Karpas-422 (cell line): ENCODE results near the gene CLINT1. TPM values are rescaled to one million over a fixed set of nuclear protein-coding genes. Genes with fewer than 3 reads are reported as not detected.

ENCODE experiments used
- DNase-seq: peaks from one replicate; pipeline ENCODE4 v3.0.0-alpha.2; 2015
- H2AFZ ChIP-seq: fragments of 200-600 bp; sonication (generic); 2 replicates; pipeline ENCODE4 v1.6.1; 2014; ENCODE audit warnings: antibody characterized with exemption, low read length, mixed read lengths
- H3K27ac ChIP-seq: fragments of 200-600 bp; sonication (generic); 2 replicates; pipeline ENCODE4 v1.5.1; 2014; ENCODE audit warnings: mild to moderate bottlenecking, low read length, moderate library complexity
- H3K27me3 ChIP-seq: fragments of 200-600 bp; sonication (generic); 2 replicates; pipeline ENCODE4 v1.6.1; 2014; ENCODE audit warnings: low read length, mixed read lengths
- H3K36me3 ChIP-seq: fragments of 200-600 bp; sonication (generic); 2 replicates; pipeline ENCODE4 v1.6.1; 2014; ENCODE audit warnings: low read length, mixed read lengths; ENCODE audit not compliant: insufficient read depth
- H3K4me1 ChIP-seq: fragments of 200-600 bp; sonication (generic); 2 replicates; pipeline ENCODE4 v1.6.1; 2014; ENCODE audit warnings: mild to moderate bottlenecking, low read length, mixed read lengths
- H3K4me2 ChIP-seq: fragments of 200-600 bp; sonication (generic); 2 replicates; pipeline ENCODE4 v1.6.1; 2014; ENCODE audit warnings: low read length, low read depth, mild to moderate bottlenecking; ENCODE audit not compliant: poor library complexity, severe bottlenecking
- H3K4me3 ChIP-seq: fragments of 200-600 bp; sonication (generic); 2 replicates; pipeline ENCODE4 v1.5.1; 2014; ENCODE audit warnings: mild to moderate bottlenecking, antibody characterized with exemption, low read length, mixed read lengths
- H3K79me2 ChIP-seq: fragments of 200-600 bp; sonication (generic); 2 replicates; pipeline ENCODE4 v1.6.1; 2014; ENCODE audit warnings: mild to moderate bottlenecking, low read length, mixed read lengths
- H3K9ac ChIP-seq: fragments of 200-600 bp; sonication (generic); 2 replicates; pipeline ENCODE4 v1.6.0; 2014; ENCODE audit warnings: low read length
- H3K9me2 ChIP-seq: fragments of 200-600 bp; sonication (generic), shearing (Covaris generic); replicated peaks from 2 replicates; pipeline ENCODE4 v1.6.0; 2014; ENCODE audit warnings: mild to moderate bottlenecking, low read length, moderate library complexity; ENCODE audit not compliant: insufficient read depth
- H3K9me3 ChIP-seq: fragments of 300-700, 200-600 bp; sonication (generic); 2 replicates; pipeline ENCODE4 v1.6.1; 2014; ENCODE audit warnings: low read length, mixed read lengths
- H4K20me1 ChIP-seq: fragments of 200-600 bp; sonication (generic); 2 replicates; pipeline ENCODE4 v1.6.1; 2014; ENCODE audit warnings: mild to moderate bottlenecking, antibody characterized with exemption, low read length, low read depth; ENCODE audit not compliant: insufficient read depth
- total RNA-seq: library from RNA; depleted of rRNA; stranded (reverse); fragments of >200 nt; shearing (Covaris generic); gene quantifications from 2 replicates; pipeline ENCODE4 v1.2.3, GENCODE V29; 2014; ENCODE audit warnings: low replicate concordance

CLINT1 gene
- total RNA-seq, 1 experiment from 2014 or later = 87.7 TPM

DNA sequence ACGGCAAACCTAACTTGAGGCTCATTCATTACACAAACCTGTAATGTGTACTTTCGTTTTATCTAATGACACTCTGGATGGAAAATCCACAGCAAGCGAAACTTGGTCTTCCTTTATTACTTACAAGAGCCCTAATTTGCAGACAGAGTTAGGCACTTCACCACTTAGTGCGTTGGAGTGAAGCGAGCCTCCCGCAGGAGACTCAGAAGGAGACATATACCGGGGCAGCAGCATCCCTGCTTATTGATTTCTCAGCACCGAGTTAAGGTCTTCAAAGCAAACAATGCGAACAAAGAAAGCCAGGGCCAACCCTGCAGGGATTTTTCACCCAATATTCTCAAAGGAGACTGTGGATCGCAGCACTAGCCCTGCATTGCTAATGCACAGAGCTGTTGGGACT lies 86.8 kb downstream of the CLINT1 start:
- no peak overlapping the region for H3K9ac ChIP-seq
- H2AFZ ChIP-seq = no peak overlapping the region
- H3K9me2 ChIP-seq = no peaks in the 10 kb centered on the region
- no peak overlapping the region for H3K27ac ChIP-seq
- no peaks in the 10 kb centered on the region; the same call in 1 of the 2 replicates for H3K4me1 ChIP-seq
- H3K4me2 ChIP-seq = no peak overlapping the region
- no peaks in the 10 kb centered on the region for H4K20me1 ChIP-seq
- no peaks in the 10 kb centered on the region for H3K9me3 ChIP-seq
- no peaks in the 10 kb centered on the region for H3K79me2 ChIP-seq
- no peaks in the 10 kb centered on the region for H3K36me3 ChIP-seq
- no peaks in the 10 kb centered on the region for H3K27me3 ChIP-seq
- DNase-seq = no peak
- H3K4me3 ChIP-seq = no peak overlapping the region

GRCh38 chr5:157770665-157771064 lies 88.3 kb downstream of the CLINT1 start:
- H3K79me2 ChIP-seq = no peaks in the 10 kb centered on the region
- H3K4me1 ChIP-seq = peaks cover 8% of the 10 kb centered on the region; the same call in 1 of the 2 replicates
- H3K4me2 ChIP-seq = no peak overlapping the region
- no peaks in the 10 kb centered on the region for H3K9me2 ChIP-seq
- no peak overlapping the region for H3K27ac ChIP-seq
- H4K20me1 ChIP-seq = no peaks in the 10 kb centered on the region
- H2AFZ ChIP-seq = no peak overlapping the region
- no peaks in the 10 kb centered on the region for H3K27me3 ChIP-seq
- H3K36me3 ChIP-seq = no peaks in the 10 kb centered on the region
- no peak overlapping the region for H3K4me3 ChIP-seq
- DNase-seq = no peak
- no peak overlapping the region for H3K9ac ChIP-seq
- H3K9me3 ChIP-seq = no peaks in the 10 kb centered on the region

DNA sequence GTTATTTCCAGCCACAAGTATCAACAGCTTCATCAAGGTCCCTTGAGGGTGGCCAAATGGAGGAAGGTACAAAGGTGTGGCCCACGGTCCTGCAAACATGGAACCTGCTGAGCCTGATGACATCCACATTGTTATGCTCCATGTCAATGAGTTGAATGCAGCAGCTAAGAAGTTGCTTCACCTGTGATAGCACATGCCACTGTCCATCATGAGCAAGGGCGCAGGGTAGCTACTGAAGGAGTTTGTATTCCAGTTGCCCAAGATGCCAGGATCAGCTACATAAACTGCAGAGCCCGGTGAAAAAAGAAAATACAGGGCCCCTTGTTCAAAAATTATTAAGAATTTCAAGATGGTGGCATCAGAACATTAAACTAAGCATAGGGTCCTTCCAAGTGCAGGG lies 91.3 kb downstream of the CLINT1 start:
- no peak overlapping the region for H3K9ac ChIP-seq
- H3K27me3 ChIP-seq = no peaks in the 10 kb centered on the region

DNA sequence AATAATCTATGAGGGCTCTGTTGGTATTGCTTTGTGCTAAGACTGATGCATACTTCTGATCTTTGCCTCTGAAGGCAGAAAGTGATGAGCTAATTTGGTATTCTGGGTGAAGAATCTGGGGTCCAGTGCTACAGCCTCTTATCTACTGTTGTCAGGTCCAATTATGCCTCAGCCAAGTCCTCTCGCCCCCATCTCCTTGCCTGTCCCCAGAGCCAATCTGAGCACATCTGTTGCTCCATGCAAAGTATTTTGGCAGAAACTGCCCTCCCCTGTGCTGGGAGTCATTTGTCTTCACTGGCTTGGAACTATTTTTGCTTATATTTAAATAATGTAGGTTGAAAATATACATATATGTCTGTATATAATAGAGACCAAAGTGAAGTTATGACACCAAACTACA lies 92.0 kb downstream of the CLINT1 start:
- no peaks in the 10 kb centered on the region for H3K9me2 ChIP-seq
- no peaks in the 10 kb centered on the region for H4K20me1 ChIP-seq
- no peaks in the 10 kb centered on the region for H3K9me3 ChIP-seq
- no peaks in the 10 kb centered on the region for H3K79me2 ChIP-seq
- no peak overlapping the region for H2AFZ ChIP-seq
- H3K4me2 ChIP-seq = no peak overlapping the region
- no peak for DNase-seq
- peaks cover 8% of the 10 kb centered on the region; the same call in 1 of the 2 replicates for H3K4me1 ChIP-seq
- H3K4me3 ChIP-seq = no peak overlapping the region
- H3K27me3 ChIP-seq = no peaks in the 10 kb centered on the region
- H3K27ac ChIP-seq = no peak overlapping the region
- no peak overlapping the region for H3K9ac ChIP-seq
- H3K36me3 ChIP-seq = no peaks in the 10 kb centered on the region

More for the DNA sequence above, 91.3 kb downstream of the CLINT1 start:
- peaks cover 8% of the 10 kb centered on the region; the same call in 1 of the 2 replicates for H3K4me1 ChIP-seq
- H3K9me2 ChIP-seq = no peaks in the 10 kb centered on the region
- H3K4me3 ChIP-seq = no peak overlapping the region
- no peaks in the 10 kb centered on the region for H3K79me2 ChIP-seq
- H3K27ac ChIP-seq = no peak overlapping the region
- no peaks in the 10 kb centered on the region for H3K9me3 ChIP-seq
- H3K36me3 ChIP-seq = no peaks in the 10 kb centered on the region
- no peaks in the 10 kb centered on the region for H4K20me1 ChIP-seq
- no peak overlapping the region for H2AFZ ChIP-seq
- no peak for DNase-seq
- no peak overlapping the region for H3K4me2 ChIP-seq

DNA sequence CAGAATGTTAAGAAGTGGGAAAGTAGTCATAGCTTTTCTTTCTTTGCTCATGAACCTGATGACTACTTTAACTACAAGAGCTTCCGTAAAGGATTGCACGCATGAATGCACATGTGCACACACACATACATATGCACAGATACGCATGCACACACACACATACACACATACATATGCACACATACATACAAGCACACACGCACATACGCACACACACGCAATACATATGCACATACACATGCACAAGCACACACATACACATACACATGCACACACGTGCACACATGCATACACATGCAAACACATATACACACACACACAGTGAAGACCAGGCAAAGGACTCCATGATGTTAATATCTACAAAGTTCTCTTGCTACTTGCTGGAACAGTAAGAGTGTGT lies 92.5 kb downstream of the CLINT1 start:
- H3K79me2 ChIP-seq = no peaks in the 10 kb centered on the region
- no peaks in the 10 kb centered on the region for H3K9me3 ChIP-seq
- no peaks in the 10 kb centered on the region for H4K20me1 ChIP-seq

GRCh38 chr5:157764531-157764930 lies 94.4 kb downstream of the CLINT1 start:
- no peaks in the 10 kb centered on the region for H3K27me3 ChIP-seq
- H3K9me2 ChIP-seq = no peaks in the 10 kb centered on the region
- H3K4me1 ChIP-seq = peaks cover 8% of the 10 kb centered on the region; the same call in 1 of the 2 replicates
- DNase-seq = no peak
- no peak overlapping the region for H3K27ac ChIP-seq
- H3K4me3 ChIP-seq = no peak overlapping the region
- no peaks in the 10 kb centered on the region for H3K79me2 ChIP-seq
- no peak overlapping the region for H3K4me2 ChIP-seq
- no peaks in the 10 kb centered on the region for H4K20me1 ChIP-seq
- H3K36me3 ChIP-seq = no peaks in the 10 kb centered on the region
- H3K9ac ChIP-seq = no peak overlapping the region
- no peaks in the 10 kb centered on the region for H3K9me3 ChIP-seq
- no peak overlapping the region for H2AFZ ChIP-seq

More for the DNA sequence above, 92.5 kb downstream of the CLINT1 start:
- Histone ChIP-seq H3K36me3 (no peaks in the 10 kb centered on the region), H3K9me2 (no peaks in the 10 kb centered on the region), H3K4me3 (no peak overlapping the region), H3K9ac (no peak overlapping the region), H3K4me2 (no peak overlapping the region), H3K4me1 (peaks cover 8% of the 10 kb centered on the region; the same call in 1 of the 2 replicates), H2AFZ (no peak overlapping the region), H3K27ac (no peak overlapping the region), H3K27me3 (no peaks in the 10 kb centered on the region)
- DNase-seq = no peak

DNA sequence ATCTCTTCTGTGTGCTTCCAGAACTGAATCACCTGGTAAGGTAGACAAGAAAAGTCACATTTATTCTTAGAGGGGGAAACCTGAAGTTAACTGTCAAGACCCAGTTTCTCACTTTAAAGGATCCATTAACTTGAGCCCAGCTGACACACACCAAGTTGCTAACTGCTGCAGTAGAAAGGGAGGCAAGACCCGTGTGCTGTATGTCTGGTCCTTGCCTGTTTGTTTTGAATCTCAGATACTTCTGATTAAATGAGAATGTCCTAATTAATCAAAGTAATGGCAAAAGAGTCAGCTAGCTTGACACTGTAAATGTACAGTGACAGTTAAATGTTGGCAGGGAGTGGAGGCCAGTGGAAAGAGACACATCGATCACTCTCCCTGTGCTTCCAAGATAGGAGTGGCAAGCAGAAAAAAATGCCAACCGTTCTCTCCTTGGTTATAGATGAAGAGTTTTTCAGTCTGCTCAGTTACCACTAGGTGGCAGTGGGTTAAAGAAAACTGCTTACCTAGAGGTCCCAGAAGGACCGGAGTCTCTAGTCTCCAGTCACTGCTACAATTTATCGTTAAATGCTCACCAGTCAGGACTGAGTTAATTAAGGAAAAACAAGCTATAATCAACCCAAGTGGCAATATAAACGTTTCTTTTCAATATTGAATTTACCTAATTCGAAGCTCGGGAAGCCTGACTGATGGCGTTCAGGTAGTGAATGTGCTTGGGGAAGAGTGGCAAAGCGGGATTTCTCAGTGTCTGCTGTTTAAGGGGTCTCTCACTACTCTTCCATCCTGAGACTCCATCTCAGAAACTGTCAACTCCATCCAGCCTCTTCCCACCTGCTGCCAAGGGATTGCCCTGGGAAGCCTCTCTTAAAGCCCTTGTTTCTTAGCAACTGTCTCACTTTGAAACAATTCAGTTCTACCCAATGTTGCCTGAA lies 97.0 kb downstream of the CLINT1 start:
- no peak overlapping the region for H3K4me2 ChIP-seq
- peak; percentile 81 for DNase-seq
- H3K79me2 ChIP-seq = no peaks in the 10 kb centered on the region

DNA sequence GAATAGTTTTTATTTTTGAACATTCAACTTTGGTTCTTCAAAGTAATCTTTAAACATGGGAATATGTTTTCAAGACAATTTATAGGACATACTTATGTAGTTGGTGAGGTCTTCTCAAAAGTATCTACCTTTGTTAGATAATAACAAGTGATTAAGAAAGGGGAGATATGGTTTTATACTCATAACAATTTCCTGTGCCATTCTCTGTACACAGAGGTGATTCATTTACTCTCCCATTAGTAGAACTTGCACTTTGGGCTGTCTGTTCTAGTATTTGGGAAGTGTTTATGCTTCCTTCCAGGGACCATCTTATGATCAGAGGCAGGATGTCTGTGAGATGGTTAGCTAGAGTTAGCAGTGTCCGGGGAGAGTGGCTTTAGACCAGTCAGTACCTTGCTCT lies 100.2 kb downstream of the CLINT1 start:
- no peaks in the 10 kb centered on the region for H3K9me3 ChIP-seq
- H3K4me1 ChIP-seq = no peaks in the 10 kb centered on the region
- H4K20me1 ChIP-seq = no peaks in the 10 kb centered on the region
- no peaks in the 10 kb centered on the region for H3K27me3 ChIP-seq
- DNase-seq = no peak
- H3K36me3 ChIP-seq = peaks cover 15% of the 10 kb centered on the region
- no peak overlapping the region for H3K4me3 ChIP-seq
- no peak overlapping the region for H3K9ac ChIP-seq
- H2AFZ ChIP-seq = no peak overlapping the region
- H3K4me2 ChIP-seq = no peak overlapping the region
- no peaks in the 10 kb centered on the region for H3K9me2 ChIP-seq
- no peaks in the 10 kb centered on the region for H3K79me2 ChIP-seq
- no peak overlapping the region for H3K27ac ChIP-seq

More for the DNA sequence above, 97.0 kb downstream of the CLINT1 start:
- no peak overlapping the region for H3K4me3 ChIP-seq
- H3K27me3 ChIP-seq = no peaks in the 10 kb centered on the region
- H3K27ac ChIP-seq = no peak overlapping the region
- H3K9me3 ChIP-seq = no peaks in the 10 kb centered on the region
- H4K20me1 ChIP-seq = no peaks in the 10 kb centered on the region
- no peaks in the 10 kb centered on the region for H3K9me2 ChIP-seq
- H3K4me1 ChIP-seq = peaks cover 7% of the 10 kb centered on the region; the same call in 1 of the 2 replicates
- no peak overlapping the region for H2AFZ ChIP-seq
- H3K36me3 ChIP-seq = peaks cover 5% of the 10 kb centered on the region; the same call in 1 of the 2 replicates
- H3K9ac ChIP-seq = no peak overlapping the region
